Activated B cell treated with CpG ODN at 0.5 μM for 24 hours (primary cell): ENCODE data around the gene EYS. TPM values are rescaled to one million over a fixed set of nuclear protein-coding genes. Genes with fewer than 3 reads are reported as not detected.

Source experiments
- ATAC-seq: fragments of 200-7000 bp; cut with Tn5 transposase; one replicate; pipeline ENCODE4 v1.10.0; 2021; ENCODE audit warnings: low read depth, mild to moderate bottlenecking, moderate library complexity
- CTCF ChIA-PET: fragments of 350-600 bp; sonication (Branson Sonifier 250); formaldehyde crosslinking; loops from one replicate; lab custom pipeline; 2021; ENCODE audit warnings: antibody characterized with exemption; lab: Charles Lee
- POLR2A ChIA-PET: fragments of 350-600 bp; sonication (Branson Sonifier 250); formaldehyde crosslinking; loops from one replicate; lab custom pipeline; 2021; ENCODE audit warnings: antibody characterized with exemption; lab: Charles Lee
- DNase-seq: peaks from one replicate; pipeline ENCODE4 v3.0.0; 2022
- H3K27ac Mint-ChIP-seq: one replicate; pipeline ENCODE4 v1.8.0; 2020; ENCODE audit warnings: mixed read lengths
- H3K27me3 Mint-ChIP-seq: one replicate; pipeline ENCODE4 v1.8.0; 2021; ENCODE audit warnings: mixed read lengths
- H3K36me3 Mint-ChIP-seq: one replicate; pipeline ENCODE4 v1.8.0; 2021; ENCODE audit warnings: low read depth, mixed read lengths
- H3K4me1 Mint-ChIP-seq: one replicate; pipeline ENCODE4 v1.8.0; 2021; ENCODE audit warnings: mixed read lengths
- H3K4me3 Mint-ChIP-seq: one replicate; pipeline ENCODE4 v1.8.0; 2020; ENCODE audit warnings: mild to moderate bottlenecking, mixed read lengths
- H3K9me3 Mint-ChIP-seq: one replicate; pipeline ENCODE4 v1.8.0; 2020; ENCODE audit warnings: mixed read lengths
- intact Hi-C: fragments of 100-400 bp; cut with micrococcal nuclease; formaldehyde crosslinking; loops from one replicate; pipeline ENCODE4 v1.15.1; 2024
- total RNA-seq: library from RNA; stranded (reverse); gene quantifications from 2 replicates; pipeline ENCODE4 v1.2.3, GENCODE V29; 2022
- TF ChIP-seq, protein P1 (sequence below): fragments of 200-600 bp; IDR thresholded peaks from one replicate; pipeline ENCODE4 v1.8.0; 2022; ENCODE audit warnings: antibody characterized with exemption, mild to moderate bottlenecking

The EYS gene
- total RNA-seq, 1 donor from 2014 or later = not detected

DNA sequence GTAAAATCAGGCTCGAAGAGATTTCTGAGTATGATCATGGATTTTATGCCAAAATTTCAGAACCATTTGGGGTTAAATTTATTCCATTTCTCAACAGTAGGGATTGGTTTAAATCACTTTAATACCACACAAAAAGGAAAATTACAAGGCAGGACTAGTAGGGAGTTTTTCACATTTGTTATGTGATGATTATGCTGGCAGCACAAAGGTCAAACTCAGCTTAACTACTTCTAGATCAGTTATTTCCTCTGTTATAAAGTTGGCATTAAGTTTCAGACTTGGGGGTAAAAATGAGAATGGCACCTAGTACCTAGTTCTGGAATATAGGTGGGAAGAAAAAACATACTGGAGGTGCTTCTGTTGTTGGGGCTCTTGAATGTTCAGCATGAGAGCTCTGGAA is 2031.9 kb downstream of the EYS start:
- CTCF ChIA-PET = no interaction called here
- no peaks in the 10 kb centered on the region for H3K9me3 Mint-ChIP-seq
- H3K4me1 Mint-ChIP-seq = peaks cover 44% of the 10 kb centered on the region
- no peak for ATAC-seq
- TF ChIP-seq, protein P1, sequence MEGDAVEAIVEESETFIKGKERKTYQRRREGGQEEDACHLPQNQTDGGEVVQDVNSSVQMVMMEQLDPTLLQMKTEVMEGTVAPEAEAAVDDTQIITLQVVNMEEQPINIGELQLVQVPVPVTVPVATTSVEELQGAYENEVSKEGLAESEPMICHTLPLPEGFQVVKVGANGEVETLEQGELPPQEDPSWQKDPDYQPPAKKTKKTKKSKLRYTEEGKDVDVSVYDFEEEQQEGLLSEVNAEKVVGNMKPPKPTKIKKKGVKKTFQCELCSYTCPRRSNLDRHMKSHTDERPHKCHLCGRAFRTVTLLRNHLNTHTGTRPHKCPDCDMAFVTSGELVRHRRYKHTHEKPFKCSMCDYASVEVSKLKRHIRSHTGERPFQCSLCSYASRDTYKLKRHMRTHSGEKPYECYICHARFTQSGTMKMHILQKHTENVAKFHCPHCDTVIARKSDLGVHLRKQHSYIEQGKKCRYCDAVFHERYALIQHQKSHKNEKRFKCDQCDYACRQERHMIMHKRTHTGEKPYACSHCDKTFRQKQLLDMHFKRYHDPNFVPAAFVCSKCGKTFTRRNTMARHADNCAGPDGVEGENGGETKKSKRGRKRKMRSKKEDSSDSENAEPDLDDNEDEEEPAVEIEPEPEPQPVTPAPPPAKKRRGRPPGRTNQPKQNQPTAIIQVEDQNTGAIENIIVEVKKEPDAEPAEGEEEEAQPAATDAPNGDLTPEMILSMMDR = no peak
- intact Hi-C loops = loop anchor here (1.0 kb wide), 1 partner anchor 9 kb away; no protein-coding TSS in a partner anchor
- H3K36me3 Mint-ChIP-seq = peaks cover 22% of the 10 kb centered on the region
- H3K27ac Mint-ChIP-seq = no peak overlapping the region
- no peak for DNase-seq
- POLR2A ChIA-PET = no interaction called here
- no peak overlapping the region for H3K4me3 Mint-ChIP-seq
- H3K27me3 Mint-ChIP-seq = no peaks in the 10 kb centered on the region

DNA sequence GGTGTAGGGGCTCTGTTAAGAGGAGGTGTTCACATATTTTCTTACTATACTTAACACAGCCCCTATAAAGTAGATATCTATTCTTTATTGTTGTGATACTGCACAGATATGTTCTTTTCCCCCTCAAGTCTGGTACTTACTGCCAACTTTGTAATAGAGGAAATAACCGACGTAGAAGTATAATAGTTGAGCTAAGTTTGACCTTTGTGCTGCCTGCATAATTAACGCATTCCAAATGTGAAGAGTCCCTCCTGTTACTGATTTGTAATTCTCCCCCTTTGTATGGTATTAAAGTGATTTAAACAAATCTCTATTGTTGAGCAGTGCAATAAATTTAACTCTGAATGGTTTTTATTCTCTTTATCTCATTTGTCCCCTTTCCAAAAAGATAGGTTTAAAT is 2032.4 kb downstream of the EYS start:
- no peaks in the 10 kb centered on the region for H3K27me3 Mint-ChIP-seq
- H3K4me3 Mint-ChIP-seq = no peak overlapping the region
- no peaks in the 10 kb centered on the region for H3K9me3 Mint-ChIP-seq
- CTCF ChIA-PET = no interaction called here
- POLR2A ChIA-PET = no interaction called here
- no peak for ATAC-seq
- H3K27ac Mint-ChIP-seq = no peak overlapping the region
- H3K4me1 Mint-ChIP-seq = peaks cover 44% of the 10 kb centered on the region
- intact Hi-C loops = loop anchor here (1.0 kb wide), 1 partner anchor 10 kb away; no protein-coding TSS in a partner anchor
- TF ChIP-seq, protein P1 = no peak
- DNase-seq = no peak
- peaks cover 18% of the 10 kb centered on the region for H3K36me3 Mint-ChIP-seq

- DNase-seq = no peak
- intact Hi-C loops = no loop called here
- ChIA-PET CTCF (no interaction called here), POLR2A (interaction anchor here (1.9 kb wide), 1 partner anchor 38 kb away, joined by 5 read pairs; the partner anchor contains the start of gene PHF3)
- Mint-ChIP-seq H3K9me3 (no peaks in the 10 kb centered on the region), H3K27ac (peak overlapping the region; percentile 4), H3K36me3 (peaks cover 17% of the 10 kb centered on the region), H3K27me3 (no peaks in the 10 kb centered on the region), H3K4me3 (no peak overlapping the region), H3K4me1 (peaks cover 39% of the 10 kb centered on the region)
- TF ChIP-seq, protein P1 = no peak
- no peak for ATAC-seq
These were observed 2033.3 kb downstream of the EYS start for GRCh38 chr6:63673692-63674091.

DNA sequence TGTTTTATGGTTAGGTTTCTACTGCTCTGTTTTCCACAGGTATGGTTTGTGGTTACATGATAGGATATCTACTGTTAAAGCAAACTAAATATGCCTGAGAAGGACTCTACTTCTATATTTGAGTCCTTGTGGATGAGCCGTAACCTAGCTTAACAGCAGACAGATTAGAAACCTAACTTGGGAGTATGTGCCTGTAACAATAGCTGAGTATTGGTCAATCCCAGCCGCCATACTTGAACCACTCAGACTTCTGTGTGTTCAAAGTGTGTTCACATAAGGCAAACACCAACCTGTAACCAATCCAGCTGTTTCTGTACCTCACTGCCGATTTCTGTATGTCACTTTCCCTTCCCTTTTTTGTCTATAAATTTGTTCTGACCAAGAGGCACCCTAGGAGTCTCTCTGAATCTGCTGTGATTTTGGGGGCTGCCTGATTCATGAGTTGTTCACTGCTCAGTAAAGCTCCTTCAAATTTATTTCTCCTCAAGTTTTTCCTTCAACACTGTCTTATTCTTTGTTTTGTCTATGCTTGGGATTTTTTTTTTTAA is 2034.4 kb downstream of the EYS start:
- H3K4me3 Mint-ChIP-seq = no peak overlapping the region
- CTCF ChIA-PET = no interaction called here
- peaks cover 39% of the 10 kb centered on the region for H3K4me1 Mint-ChIP-seq
- H3K27me3 Mint-ChIP-seq = no peaks in the 10 kb centered on the region
- H3K36me3 Mint-ChIP-seq = peaks cover 22% of the 10 kb centered on the region
- peak; percentile 31 for ATAC-seq
- DNase-seq = no peak
- POLR2A ChIA-PET = interaction anchor here (1.9 kb wide), 1 partner anchor 37 kb away, joined by 5 read pairs; the partner anchor contains the start of gene PHF3
- no peaks in the 10 kb centered on the region for H3K9me3 Mint-ChIP-seq
- H3K27ac Mint-ChIP-seq = peak overlapping the region; percentile 10
- TF ChIP-seq, protein P1 = no peak
- intact Hi-C loops = no loop called here

GRCh38 chr6:63671098-63671754 is 2035.8 kb downstream of the EYS start:
- H3K27me3 Mint-ChIP-seq = no peaks in the 10 kb centered on the region
- no peak overlapping the region for H3K4me3 Mint-ChIP-seq
- TF ChIP-seq, protein P1 = no peak
- intact Hi-C loops = no loop called here
- ChIA-PET POLR2A (no interaction called here), CTCF (no interaction called here)
- DNase-seq = no peak
- H3K4me1 Mint-ChIP-seq = peaks cover 47% of the 10 kb centered on the region
- H3K27ac Mint-ChIP-seq = no peak overlapping the region
- no peak for ATAC-seq
- H3K36me3 Mint-ChIP-seq = peaks cover 26% of the 10 kb centered on the region
- H3K9me3 Mint-ChIP-seq = no peaks in the 10 kb centered on the region
